ENCODE results near the gene MAN1C1. TPM values are rescaled to one million over a fixed set of nuclear protein-coding genes. Genes with fewer than 3 reads are reported as not detected.

MAN1C1 gene
- total and polyA plus RNA-seq, 2 donors (not counting 1 experiment from before 2014, with no cell fraction given), result 17.7 to 51.4 TPM

GRCh38 chr1:25821630-25822091, 205.1 kb downstream of the MAN1C1 start:
- Histone ChIP-seq H3K9me3 (ENCODE audit: control insufficient read depth, insufficient read depth, low read depth, low read length) (no peaks in the 10 kb centered on the region), H3K4me1 (ENCODE audit: control insufficient read depth, extremely low read depth, insufficient read depth, low read length) (peaks cover 15% of the 10 kb centered on the region), H3K9ac (ENCODE audit: insufficient read depth, low read length) (no peak overlapping the region), H3K4me2 (ENCODE audit: extremely low read depth, insufficient read depth, low read length) (peak overlapping the region; percentile 93), H3K79me2 (ENCODE audit: control insufficient read depth, insufficient read depth, low read length) (peaks cover 32% of the 10 kb centered on the region), H4K20me1 (ENCODE audit: control insufficient read depth, extremely low read depth, insufficient read depth, low read length) (no peaks in the 10 kb centered on the region), H2AFZ (ENCODE audit: low read length) (no peak overlapping the region), H3K36me3 (ENCODE audit: control insufficient read depth, insufficient read depth, low read length) (peaks cover 3% of the 10 kb centered on the region), H3K4me3 (replicated peaks in 1 of 4; ENCODE audit: control extremely low read depth in 1 of 4, insufficient read depth in 1 of 4, low read depth in 3 of 4, low read length in 4 of 4) (peak overlapping the region in 3 of 4 experiments; percentile 74 to 83 (median 80)), H3K27me3 (ENCODE audit: control insufficient read depth, insufficient read depth, low read length) (no peaks in the 10 kb centered on the region), H3K27ac (ENCODE audit: insufficient read depth, low read length) (peak overlapping the region; percentile 83)
- TF ChIP-seq EZH2 (IDR thresholded peaks at IDR 0.05; ENCODE audit: low read length, missing control alignments) (no peak), CTCF (conservative IDR thresholded peaks at IDR 0.05 in 1 of 2, IDR thresholded peaks at IDR 0.05 in 1 of 2; ENCODE audit: low read depth in 1 of 2, low read length in 2 of 2) (no peak)
- peak; percentile 41 to 46 for DNase-seq (ENCODE audit: low read depth in 2 of 2)

DNA sequence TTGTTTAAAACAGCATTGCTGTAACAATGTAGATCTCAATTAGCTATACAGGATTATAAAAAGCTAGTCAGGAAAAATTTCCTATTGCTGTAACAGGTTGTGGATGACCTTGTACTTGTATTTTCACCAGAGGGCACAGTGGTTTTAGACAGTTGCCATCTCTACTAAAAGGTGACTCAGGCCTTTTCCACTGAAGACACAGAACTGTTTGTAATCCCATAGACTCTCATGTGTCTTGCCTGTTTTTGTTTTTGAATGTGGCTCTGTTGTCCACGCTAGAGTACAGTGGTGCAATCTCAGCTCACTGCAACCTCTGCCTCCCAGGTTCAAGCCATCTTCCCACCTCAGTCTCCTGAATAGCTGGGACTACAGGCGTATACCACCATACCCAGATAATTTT, 209.0 kb downstream of the MAN1C1 start:
- TF ChIP-seq EZH2 (IDR thresholded peaks at IDR 0.05; ENCODE audit: low read length, missing control alignments), result no peak
- no peak for TF ChIP-seq CTCF (conservative IDR thresholded peaks at IDR 0.05 in 1 of 2, IDR thresholded peaks at IDR 0.05 in 1 of 2; ENCODE audit: low read depth in 1 of 2, low read length in 2 of 2)
- Histone ChIP-seq H4K20me1 (ENCODE audit: control insufficient read depth, extremely low read depth, insufficient read depth, low read length) (no peaks in the 10 kb centered on the region), H3K4me3 (replicated peaks in 1 of 4; ENCODE audit: control extremely low read depth in 1 of 4, insufficient read depth in 1 of 4, low read depth in 3 of 4, low read length in 4 of 4) (no peak overlapping the region), H3K36me3 (ENCODE audit: control insufficient read depth, insufficient read depth, low read length) (peaks cover 14% of the 10 kb centered on the region), H2AFZ (ENCODE audit: low read length) (no peak overlapping the region), H3K79me2 (ENCODE audit: control insufficient read depth, insufficient read depth, low read length) (peaks cover 25% of the 10 kb centered on the region), H3K9me3 (ENCODE audit: control insufficient read depth, insufficient read depth, low read depth, low read length) (no peaks in the 10 kb centered on the region), H3K9ac (ENCODE audit: insufficient read depth, low read length) (no peak overlapping the region), H3K27me3 (ENCODE audit: control insufficient read depth, insufficient read depth, low read length) (no peaks in the 10 kb centered on the region), H3K27ac (ENCODE audit: insufficient read depth, low read length) (no peak overlapping the region), H3K4me2 (ENCODE audit: extremely low read depth, insufficient read depth, low read length) (no peak overlapping the region), H3K4me1 (ENCODE audit: control insufficient read depth, extremely low read depth, insufficient read depth, low read length) (peaks cover 9% of the 10 kb centered on the region)
- no peak for DNase-seq (ENCODE audit: low read depth in 2 of 2)

GRCh38 chr1:25826571-25826970, 210.0 kb downstream of the MAN1C1 start:
- no peaks in the 10 kb centered on the region for H3K9me3 ChIP-seq (ENCODE audit: control insufficient read depth, insufficient read depth, low read depth, low read length)
- peaks cover 15% of the 10 kb centered on the region for H3K79me2 ChIP-seq (ENCODE audit: control insufficient read depth, insufficient read depth, low read length)
- H3K36me3 ChIP-seq (ENCODE audit: control insufficient read depth, insufficient read depth, low read length), result peaks cover 17% of the 10 kb centered on the region
- no peak for DNase-seq (ENCODE audit: low read depth in 2 of 2)
- H4K20me1 ChIP-seq (ENCODE audit: control insufficient read depth, extremely low read depth, insufficient read depth, low read length), result no peaks in the 10 kb centered on the region
- H2AFZ ChIP-seq (ENCODE audit: low read length), result no peak overlapping the region
- TF ChIP-seq CTCF (conservative IDR thresholded peaks at IDR 0.05 in 1 of 2, IDR thresholded peaks at IDR 0.05 in 1 of 2; ENCODE audit: low read depth in 1 of 2, low read length in 2 of 2) (no peak), EZH2 (IDR thresholded peaks at IDR 0.05; ENCODE audit: low read length, missing control alignments) (no peak)
- H3K9ac ChIP-seq (ENCODE audit: insufficient read depth, low read length), result no peak overlapping the region
- H3K27ac ChIP-seq (ENCODE audit: insufficient read depth, low read length), result no peak overlapping the region
- no peaks in the 10 kb centered on the region for H3K27me3 ChIP-seq (ENCODE audit: control insufficient read depth, insufficient read depth, low read length)
- H3K4me2 ChIP-seq (ENCODE audit: extremely low read depth, insufficient read depth, low read length), result no peak overlapping the region
- H3K4me3 ChIP-seq (replicated peaks in 1 of 4; ENCODE audit: control extremely low read depth in 1 of 4, insufficient read depth in 1 of 4, low read depth in 3 of 4, low read length in 4 of 4), result no peak overlapping the region
- H3K4me1 ChIP-seq (ENCODE audit: control insufficient read depth, extremely low read depth, insufficient read depth, low read length), result peaks cover 4% of the 10 kb centered on the region

Measured in fibroblast of lung (primary cell).